ENCODE data around the gene SWI5.

The SWI5 gene

GRCh38 chr9:128280084-128280622, 4.1 kb downstream of the SWI5 start:
- Histone ChIP-seq H3F3A (ENCODE audit: insufficient read depth) (no peaks in the 10 kb centered on the region), H3K27ac (ENCODE audit: low read depth, low read length) (no peak overlapping the region), H3K4me3 (ENCODE audit: insufficient read depth, low read length, poor library complexity, severe bottlenecking) (no peak overlapping the region), H3K79me2 (ENCODE audit: insufficient read depth, low read length) (peaks cover 2% of the 10 kb centered on the region), H2AFZ (ENCODE audit: low read depth, low read length, severe bottlenecking) (no peak overlapping the region), H3K9ac (ENCODE audit: low read length) (no peak overlapping the region), H4K20me1 (ENCODE audit: low read depth, low read length) (no peaks in the 10 kb centered on the region), H3K4me2 (ENCODE audit: low read depth, low read length, poor library complexity, severe bottlenecking) (no peak overlapping the region), H3K36me3 (ENCODE audit: low read length) (no peaks in the 10 kb centered on the region), H3K9me2 (replicated peaks; ENCODE audit: insufficient read depth, low read length) (no peaks in the 10 kb centered on the region), H3K9me3 (ENCODE audit: insufficient read depth, low read length) (no peaks in the 10 kb centered on the region), H3K27me3 (ENCODE audit: low read length) (no peaks in the 10 kb centered on the region)
- TF ChIP-seq CTCF (IDR thresholded peaks at IDR 0.05; ENCODE audit: insufficient read depth, low read length, poor library complexity, severe bottlenecking) (no peak), EZH2phosphoT487 (conservative IDR thresholded peaks at IDR 0.05; ENCODE audit: low read length) (no peak)

GRCh38 chr9:128282500-128282899, 6.4 kb downstream of the SWI5 start:
- no peaks in the 10 kb centered on the region for H4K20me1 ChIP-seq (ENCODE audit: low read depth, low read length)
- no peaks in the 10 kb centered on the region for H3K79me2 ChIP-seq (ENCODE audit: insufficient read depth, low read length)
- H2AFZ ChIP-seq (ENCODE audit: low read depth, low read length, severe bottlenecking): no peak overlapping the region
- H3K27ac ChIP-seq (ENCODE audit: low read depth, low read length): no peak overlapping the region
- H3K27me3 ChIP-seq (ENCODE audit: low read length): no peaks in the 10 kb centered on the region
- H3F3A ChIP-seq (ENCODE audit: insufficient read depth): no peaks in the 10 kb centered on the region
- H3K9me3 ChIP-seq (ENCODE audit: insufficient read depth, low read length): no peaks in the 10 kb centered on the region
- TF ChIP-seq CTCF (IDR thresholded peaks at IDR 0.05; ENCODE audit: insufficient read depth, low read length, poor library complexity, severe bottlenecking): no peak
- TF ChIP-seq EZH2phosphoT487 (conservative IDR thresholded peaks at IDR 0.05; ENCODE audit: low read length): no peak
- H3K9me2 ChIP-seq (replicated peaks; ENCODE audit: insufficient read depth, low read length): no peaks in the 10 kb centered on the region
- no peak overlapping the region for H3K4me3 ChIP-seq (ENCODE audit: insufficient read depth, low read length, poor library complexity, severe bottlenecking)
- H3K36me3 ChIP-seq (ENCODE audit: low read length): no peaks in the 10 kb centered on the region
- H3K9ac ChIP-seq (ENCODE audit: low read length): no peak overlapping the region
- H3K4me2 ChIP-seq (ENCODE audit: low read depth, low read length, poor library complexity, severe bottlenecking): no peak overlapping the region

GRCh38 chr9:128285033-128285784, 9.1 kb downstream of the SWI5 start:
- Histone ChIP-seq H3K79me2 (ENCODE audit: insufficient read depth, low read length) (no peaks in the 10 kb centered on the region), H3K36me3 (ENCODE audit: low read length) (no peaks in the 10 kb centered on the region)
- TF ChIP-seq EZH2phosphoT487 (conservative IDR thresholded peaks at IDR 0.05; ENCODE audit: low read length): no peak
- TF ChIP-seq CTCF (IDR thresholded peaks at IDR 0.05; ENCODE audit: insufficient read depth, low read length, poor library complexity, severe bottlenecking): no peak

More at GRCh38 chr9:128285033-128285784, 9.1 kb downstream of the SWI5 start:
- Histone ChIP-seq H3K27ac (ENCODE audit: low read depth, low read length) (no peak overlapping the region), H4K20me1 (ENCODE audit: low read depth, low read length) (no peaks in the 10 kb centered on the region), H3K4me3 (ENCODE audit: insufficient read depth, low read length, poor library complexity, severe bottlenecking) (no peak overlapping the region), H3F3A (ENCODE audit: insufficient read depth) (no peaks in the 10 kb centered on the region), H3K9me3 (ENCODE audit: insufficient read depth, low read length) (no peaks in the 10 kb centered on the region), H3K27me3 (ENCODE audit: low read length) (no peaks in the 10 kb centered on the region), H3K9me2 (replicated peaks; ENCODE audit: insufficient read depth, low read length) (no peaks in the 10 kb centered on the region), H3K9ac (ENCODE audit: low read length) (no peak overlapping the region), H2AFZ (ENCODE audit: low read depth, low read length, severe bottlenecking) (no peak overlapping the region), H3K4me2 (ENCODE audit: low read depth, low read length, poor library complexity, severe bottlenecking) (no peak overlapping the region)
